ENCODE data around the gene CAPN8.

The CAPN8 gene

DNA sequence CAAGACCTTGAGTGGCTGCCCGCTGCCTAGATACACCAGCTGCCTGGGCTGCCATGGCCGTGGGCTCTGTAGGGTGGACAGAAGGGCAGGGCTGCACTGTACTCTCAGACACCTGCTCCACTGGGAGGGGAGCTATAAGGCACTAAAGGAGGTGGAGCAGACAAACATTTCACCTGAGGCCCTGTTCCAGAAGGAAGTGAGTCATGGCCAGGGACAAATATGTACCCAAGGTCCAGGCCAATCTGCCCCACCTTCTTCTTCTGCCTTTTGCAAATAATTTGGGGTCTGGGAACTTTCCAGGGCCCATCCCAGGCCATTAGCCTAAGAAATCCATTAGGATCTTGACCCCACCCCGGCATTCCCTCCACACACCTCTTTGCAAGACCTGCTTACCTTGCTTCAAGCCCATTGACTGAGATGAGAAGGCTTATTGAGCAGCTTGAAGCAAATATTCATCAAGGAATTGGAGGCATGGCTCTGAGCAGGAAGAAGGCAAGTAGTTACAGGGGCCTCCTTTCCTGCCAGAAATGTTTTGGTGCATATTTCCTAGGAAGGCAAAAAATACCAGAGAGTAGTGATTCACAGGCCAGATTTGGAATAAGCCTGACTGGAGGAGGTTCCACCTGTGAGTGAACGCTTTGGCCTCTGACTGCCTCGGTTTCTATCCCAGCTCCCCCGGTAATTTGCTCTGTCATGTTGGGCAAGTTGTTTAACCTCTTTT lies at the start of gene CAPN8:
Gene CAPN8, minus strand, starts transcription at position 110 of the 721 bp plus-strand sequence. Its CDS starts 55 bp downstream, at position 55.
- no peak for DNase-seq (ENCODE audit: low read depth)

DNA sequence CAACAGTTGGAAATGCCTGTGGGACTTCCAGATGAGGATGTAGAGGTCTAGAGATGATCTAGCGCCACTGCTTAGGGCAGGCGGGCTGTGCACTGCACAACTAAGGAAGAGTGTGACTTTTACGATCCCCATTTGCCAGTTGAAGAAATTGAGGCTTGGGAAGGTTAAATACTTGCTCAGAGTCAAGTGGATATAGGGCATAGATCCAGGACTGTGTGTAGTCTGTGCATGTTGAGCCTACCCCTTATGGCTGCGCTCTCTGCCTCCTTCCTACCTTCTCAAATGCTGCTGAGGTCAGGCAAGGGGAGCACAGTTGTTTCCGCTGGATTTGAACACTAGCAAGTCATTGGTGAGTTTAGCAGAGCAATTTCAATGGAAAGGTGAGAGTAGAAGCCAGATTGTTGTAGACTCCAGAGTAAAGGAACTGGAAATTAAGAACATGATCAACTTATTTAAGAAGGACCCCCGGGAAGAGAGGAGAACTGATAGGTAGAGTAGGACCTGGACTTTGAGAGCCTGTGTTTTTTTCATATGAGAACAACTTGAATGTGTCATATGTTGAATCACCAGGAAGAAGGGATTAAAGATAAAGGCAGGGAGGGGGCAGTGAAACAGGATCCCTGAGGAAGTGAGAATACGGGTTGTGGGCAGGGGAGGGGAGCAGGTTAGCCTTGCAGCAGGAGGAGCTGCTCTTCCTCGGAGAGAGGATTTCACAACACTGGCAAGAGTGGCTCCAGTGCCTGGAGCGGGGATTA lies 49.5 kb upstream of the CAPN8 start:
- no peak for DNase-seq (ENCODE audit: low read depth)

DNA sequence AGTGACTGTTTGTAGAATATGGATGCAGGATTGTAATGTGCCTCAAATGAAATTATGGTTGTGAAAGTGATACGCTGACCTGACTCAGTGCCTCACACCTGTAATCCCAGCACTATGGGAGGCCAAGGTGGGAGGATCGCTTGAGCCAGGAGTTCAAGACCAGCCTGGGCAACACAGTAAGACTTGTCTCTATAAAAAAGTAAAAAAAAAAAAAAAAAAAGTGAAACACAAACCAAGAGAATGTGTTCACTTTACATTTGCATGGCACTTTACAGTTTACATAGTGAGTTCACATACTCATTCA lies 48.9 kb upstream of the CAPN8 start:
- no peak for DNase-seq (ENCODE audit: low read depth)

DNA sequence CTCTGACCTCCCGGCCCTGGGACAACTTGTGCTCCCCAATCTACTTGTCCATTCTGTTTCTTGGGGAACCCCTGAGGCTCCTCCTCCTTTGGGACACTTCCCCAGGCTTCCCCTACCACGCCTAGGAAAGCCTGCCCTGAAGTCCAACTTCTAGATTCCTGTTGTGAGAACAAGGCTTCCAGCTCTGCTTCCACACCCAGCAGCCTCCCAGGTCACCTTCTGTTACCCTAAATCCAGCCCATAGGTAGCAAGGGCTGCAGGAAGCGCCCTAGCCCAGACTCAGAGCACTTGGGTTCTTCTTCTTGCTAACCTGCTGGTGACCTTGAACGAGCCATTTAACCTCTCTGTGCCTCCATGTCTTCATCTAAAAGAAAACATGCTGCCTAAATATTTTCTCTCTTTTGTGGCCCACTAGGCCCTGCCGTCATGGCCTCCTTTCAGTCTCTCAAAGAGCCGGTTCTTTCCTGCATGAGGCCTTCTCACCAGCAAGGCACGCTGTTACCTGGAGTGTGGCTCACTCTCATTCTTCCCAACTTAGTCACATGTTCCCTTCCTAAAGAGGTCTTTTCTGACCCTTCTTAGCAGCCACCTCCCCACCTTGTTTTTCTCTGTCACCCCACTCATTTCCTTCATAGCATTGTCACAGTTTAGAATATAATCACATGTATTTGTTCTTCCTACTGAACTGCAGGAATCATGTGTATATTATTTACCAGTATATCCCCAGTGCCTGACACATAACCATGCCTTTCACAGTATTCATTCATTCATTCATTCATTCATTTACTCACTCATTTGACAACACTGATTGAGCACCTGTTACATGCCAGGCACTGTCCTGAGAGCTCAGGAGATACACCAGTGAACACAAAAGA lies 48.3 kb upstream of the CAPN8 start:
- DNase-seq (ENCODE audit: low read depth), result no peak

DNA sequence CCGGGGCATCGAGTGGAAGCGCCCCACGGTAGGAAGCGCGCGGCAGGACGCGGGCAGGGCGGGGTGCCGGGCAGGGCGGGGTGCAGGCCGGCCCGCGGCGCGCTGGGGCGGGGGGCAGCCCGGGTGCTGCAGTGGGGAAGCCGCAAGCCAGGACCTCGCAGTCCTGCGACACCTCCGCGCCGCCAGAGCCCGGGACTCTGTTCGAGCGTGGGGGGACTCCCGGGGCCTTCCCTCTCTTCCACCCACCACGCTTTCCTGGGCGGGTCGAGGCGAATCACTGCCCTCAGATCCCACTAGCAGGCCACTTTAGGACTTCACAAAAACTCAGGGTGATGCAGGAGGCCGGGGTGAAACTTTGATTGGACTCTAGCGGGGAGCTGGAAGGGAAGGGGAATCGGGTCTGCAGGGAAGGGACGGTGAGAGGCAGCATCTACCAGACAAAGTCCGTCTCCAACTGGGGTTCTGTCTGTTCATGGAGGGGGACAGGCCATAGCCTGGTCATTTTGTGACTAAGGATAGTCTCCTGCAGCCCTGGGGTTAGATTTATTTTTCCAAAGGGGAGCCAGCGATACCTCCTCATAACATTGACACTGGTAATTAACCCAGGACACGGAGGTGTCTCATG lies 47.5 kb upstream of the CAPN8 start:
- no peak for DNase-seq (ENCODE audit: low read depth)

DNA sequence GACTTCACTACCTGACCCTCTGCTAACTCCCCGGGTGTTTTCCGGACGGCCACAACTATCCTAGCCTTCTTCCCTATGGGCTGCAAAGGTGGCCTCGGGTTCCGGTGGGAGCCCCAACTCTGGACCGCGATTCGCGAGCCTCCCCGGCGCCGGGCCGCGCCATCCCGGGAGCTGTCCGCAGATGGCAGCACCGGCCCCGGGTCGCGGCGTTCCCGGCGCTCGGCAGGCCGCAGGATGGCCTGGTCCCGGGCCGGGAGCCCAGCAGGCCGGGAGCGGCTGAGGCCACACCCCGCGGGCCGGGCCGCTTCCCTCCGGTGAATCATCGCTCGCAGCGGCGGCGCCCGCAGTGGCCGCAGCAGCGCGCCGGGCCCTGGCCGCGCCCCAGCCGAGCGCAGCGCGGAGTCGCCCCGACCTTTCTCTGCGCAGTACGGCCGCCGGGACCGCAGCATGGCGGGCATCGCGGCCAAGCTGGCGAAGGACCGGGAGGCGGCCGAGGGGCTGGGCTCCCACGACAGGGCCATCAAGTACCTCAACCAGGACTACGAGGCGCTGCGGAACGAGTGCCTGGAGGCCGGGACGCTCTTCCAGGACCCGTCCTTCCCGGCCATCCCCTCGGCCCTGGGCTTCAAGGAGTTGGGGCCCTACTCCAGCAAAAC lies 46.8 kb upstream of the CAPN8 start, which contains the start of gene CAPN2:
Gene CAPN2, plus strand, starts transcription at position 346 of the 656 bp plus-strand sequence. Its CDS starts 102 bp downstream, at position 448.
- DNase-seq (ENCODE audit: low read depth), result no peak

DNA sequence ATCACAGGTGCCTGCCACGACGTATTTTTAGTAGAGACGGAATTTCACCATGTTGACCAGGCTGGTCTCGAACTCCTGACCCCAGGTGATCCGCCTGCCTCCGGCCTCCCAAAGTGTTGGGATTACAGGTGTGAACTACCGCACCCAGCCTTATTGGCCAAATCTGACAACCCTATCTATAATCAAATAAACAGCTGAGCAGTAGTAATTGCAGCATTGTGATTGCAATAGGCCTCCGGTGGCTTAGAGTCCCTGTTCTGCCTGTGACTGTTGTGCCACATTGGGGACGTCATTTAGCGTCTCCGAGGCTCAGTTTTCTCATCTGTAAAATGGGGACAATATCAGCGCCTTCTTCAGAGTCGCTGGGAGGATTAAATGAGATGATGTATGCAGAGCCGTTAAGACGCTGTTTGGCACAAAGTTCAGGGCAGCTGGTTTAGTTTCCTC lies 46.3 kb upstream of the CAPN8 start:
- no peak for DNase-seq (ENCODE audit: low read depth)

- no peak for DNase-seq (ENCODE audit: low read depth)
Observed at GRCh38 chr1:223711173-223711572, 45.7 kb upstream of the CAPN8 start.

DNA sequence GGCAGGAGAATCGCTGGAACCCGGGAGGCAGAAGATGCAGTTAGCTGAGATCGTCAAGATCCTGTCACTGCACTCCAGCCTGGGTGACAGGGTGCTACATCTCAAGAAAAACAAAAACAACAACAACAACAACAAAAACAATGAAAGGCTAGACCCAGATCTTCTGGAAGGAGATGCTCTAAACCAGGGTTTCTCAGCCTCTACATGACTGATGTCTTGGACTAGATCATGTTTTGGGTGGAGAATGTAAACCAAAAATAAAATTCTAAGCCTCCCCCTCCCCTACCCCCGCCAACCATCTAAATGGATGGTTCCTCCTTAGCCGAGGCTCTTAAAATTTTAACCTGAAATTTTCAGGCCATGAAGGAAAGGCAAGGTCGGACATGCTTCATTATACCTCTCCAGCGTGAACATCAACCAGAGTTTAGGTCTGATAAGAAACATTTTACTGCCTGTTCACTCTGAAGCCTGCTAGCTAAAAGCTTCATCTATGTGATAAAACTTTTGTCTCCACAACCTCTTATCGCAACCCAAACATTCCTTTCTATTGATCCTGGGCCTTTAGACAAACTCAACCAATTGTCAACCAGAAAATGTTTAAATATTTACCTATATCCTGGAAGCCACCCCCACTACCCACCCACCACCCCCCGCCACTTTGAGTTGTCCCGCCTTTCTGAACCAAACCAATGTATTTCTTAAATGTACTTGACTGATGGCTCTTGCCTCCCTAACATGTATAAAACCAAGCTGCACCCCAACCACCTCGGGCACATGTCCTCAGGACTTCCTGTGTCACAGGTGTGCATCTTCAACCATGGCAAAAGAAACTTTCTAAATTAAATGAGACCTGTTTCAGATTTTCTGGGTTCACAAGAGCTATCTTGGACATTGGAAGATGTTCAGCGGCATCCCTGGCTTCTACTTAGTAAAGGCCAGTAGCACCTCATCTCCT lies 45.0 kb upstream of the CAPN8 start:
- no peak for DNase-seq (ENCODE audit: low read depth)

- no peak for DNase-seq (ENCODE audit: low read depth)
Observed at GRCh38 chr1:223709598-223709997, 44.1 kb upstream of the CAPN8 start.

- DNase-seq (ENCODE audit: low read depth), result no peak
Observed at GRCh38 chr1:223708651-223709268, 43.3 kb upstream of the CAPN8 start.

GRCh38 chr1:223708001-223708359 lies 42.5 kb upstream of the CAPN8 start:
- DNase-seq (ENCODE audit: low read depth), result no peak

DNA sequence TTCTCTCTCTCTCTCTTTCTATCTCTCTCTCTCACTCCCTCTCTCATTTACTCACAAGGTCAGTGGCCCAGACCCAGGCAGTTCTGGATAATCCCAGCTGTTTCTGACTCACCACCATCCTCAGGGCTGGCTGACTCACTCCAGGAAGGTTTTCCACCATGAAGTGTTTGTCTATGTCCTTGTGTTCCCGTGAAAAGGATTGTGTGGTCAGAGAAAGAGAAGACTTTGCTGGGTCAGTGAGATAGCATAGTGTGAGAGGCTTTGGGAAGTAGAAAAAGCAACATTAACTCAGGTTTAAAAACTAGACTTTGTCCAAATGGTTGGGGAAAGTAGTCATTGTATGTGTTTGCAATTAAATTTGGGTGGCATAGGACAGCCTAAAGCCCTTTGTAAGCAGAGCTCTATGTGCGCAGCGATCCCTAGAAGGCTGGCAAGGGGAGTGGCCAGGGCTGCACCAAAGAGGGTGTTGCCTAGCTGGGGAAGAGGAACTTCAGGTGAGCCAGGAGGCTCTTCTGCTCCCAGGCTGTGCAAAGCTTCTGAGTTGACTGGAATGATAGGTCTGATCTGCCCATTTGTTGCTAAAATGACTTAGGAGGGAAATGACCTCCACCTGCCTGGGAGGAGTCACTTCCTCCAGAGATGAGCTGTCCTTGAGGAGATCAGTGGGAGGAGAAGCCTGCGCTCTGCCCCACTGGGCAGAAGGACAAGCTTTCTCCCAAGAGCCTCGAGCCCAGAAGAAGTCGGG lies 41.9 kb upstream of the CAPN8 start:
- no peak for DNase-seq (ENCODE audit: low read depth)

DNA sequence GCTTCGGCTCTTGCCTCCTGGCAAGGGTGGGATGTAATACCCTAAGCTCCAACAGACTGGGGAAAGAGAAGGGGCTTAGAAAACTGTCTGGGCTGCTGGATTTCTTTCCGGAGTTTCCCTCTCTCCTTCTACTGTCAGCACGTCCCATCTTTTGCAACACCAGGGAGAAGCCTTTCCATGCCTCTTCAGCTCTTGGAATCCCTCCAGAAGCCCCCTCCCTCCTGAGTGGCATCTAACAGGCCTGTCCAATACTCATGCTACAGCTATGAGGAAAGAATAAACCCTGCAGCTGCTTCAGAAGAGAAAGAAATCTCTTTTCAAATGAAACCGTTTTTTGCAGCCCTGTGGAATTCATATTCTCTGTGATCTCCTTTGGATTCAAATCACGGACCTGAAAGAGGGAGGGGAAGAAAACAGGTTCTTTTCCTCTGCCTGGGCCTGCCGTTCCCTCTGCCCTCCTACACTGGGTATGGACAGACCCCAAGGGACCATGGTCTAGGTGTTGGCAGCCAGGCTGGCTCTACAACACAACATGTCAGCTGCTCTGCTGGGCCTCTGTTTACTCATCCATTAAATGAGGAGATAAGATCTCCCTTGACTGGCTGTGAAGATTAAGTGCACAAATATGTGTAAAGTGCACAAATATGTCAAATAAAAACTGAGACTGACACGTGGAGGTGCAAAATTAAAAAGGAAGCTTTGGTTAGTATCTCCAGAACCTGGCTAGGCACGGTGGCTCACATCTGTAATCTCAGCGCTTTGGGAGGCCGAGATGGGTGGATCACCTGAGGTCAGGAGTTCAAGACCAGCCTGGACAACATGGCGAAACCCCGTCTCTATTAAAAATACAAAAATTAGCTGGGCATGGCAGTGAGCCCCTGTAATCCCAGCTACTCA lies 40.8 kb upstream of the CAPN8 start:
- DNase-seq (ENCODE audit: low read depth), result no peak

DNA sequence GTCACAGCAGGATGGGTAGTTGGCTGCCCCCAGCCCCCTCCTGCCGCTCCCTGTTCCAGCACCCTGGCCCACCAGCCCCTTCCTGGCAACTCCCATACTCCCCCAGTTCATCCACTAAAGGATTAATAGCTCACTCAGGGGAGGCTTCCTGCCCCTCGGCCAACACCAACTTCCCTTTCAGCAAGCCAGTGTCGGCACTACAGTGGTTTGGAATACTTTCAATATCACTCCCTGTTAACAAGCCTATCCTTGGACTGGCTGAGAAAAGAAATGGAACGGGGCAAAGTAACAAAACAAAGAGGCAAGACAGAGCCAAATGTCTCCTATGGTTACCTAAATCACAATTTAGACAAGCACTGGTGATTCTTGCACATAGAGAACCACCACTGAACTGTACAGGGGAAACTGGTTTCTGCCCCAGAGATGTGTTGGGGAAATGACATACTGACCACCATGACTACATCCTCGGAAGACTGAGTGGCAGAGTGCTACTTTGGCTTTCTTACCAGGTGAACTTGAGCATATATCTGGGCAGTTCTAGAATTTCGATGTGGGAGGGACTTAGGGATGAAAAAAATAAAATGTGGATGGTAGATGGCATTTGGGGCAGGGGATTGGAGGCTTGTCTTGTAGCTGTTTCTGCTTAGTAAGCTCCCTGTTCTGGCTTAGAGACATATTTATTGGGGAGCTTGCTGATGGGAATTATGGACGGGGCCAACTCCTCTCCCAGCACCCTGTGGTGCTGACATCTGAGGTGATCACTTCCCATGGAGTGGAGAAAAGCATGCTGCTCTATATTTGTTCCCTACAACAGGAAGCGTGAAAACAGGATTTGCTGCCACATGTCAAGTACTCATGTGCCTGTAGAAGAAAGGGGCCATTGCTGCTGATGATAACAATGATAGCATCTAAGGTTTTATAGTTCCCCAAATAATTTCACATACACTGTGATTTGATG lies 39.7 kb upstream of the CAPN8 start:
- no peak for DNase-seq (ENCODE audit: low read depth)

DNA sequence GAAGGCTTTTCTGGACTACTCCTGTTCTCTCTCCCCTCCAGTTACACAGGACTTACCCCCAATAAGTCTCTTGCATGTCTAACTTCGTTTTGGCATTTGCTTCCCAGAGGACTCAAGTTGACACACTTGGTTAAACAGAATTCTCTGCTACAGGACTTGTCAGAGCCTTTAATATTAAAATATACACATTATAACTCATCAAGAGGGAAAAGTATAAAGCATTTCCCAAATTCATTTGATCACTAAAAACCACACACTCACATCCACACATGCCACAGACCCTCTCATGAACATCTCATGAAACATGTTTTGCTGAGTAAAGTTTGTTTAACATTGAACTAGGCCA lies 38.1 kb upstream of the CAPN8 start:
- no peak for DNase-seq (ENCODE audit: low read depth)
